PC-9 (cell line): Measurements from ENCODE around the gene BORCS8.

Source experiments
- EZH2 ChIP-seq: fragments of 200-600 bp; sonication (generic); IDR thresholded peaks from 2 replicates; pipeline ENCODE4 v1.8.0; 2017; ENCODE audit warnings: antibody characterized with exemption, low read depth
- TF ChIP-seq, protein P1 (sequence below): fragments of 200-600 bp; sonication (generic); conservative IDR thresholded peaks from 2 replicates; pipeline ENCODE4 v1.6.1; 2017; ENCODE audit warnings: mixed run types, antibody characterized with exemption, mild to moderate bottlenecking, moderate library complexity

- TF ChIP-seq, protein P1, sequence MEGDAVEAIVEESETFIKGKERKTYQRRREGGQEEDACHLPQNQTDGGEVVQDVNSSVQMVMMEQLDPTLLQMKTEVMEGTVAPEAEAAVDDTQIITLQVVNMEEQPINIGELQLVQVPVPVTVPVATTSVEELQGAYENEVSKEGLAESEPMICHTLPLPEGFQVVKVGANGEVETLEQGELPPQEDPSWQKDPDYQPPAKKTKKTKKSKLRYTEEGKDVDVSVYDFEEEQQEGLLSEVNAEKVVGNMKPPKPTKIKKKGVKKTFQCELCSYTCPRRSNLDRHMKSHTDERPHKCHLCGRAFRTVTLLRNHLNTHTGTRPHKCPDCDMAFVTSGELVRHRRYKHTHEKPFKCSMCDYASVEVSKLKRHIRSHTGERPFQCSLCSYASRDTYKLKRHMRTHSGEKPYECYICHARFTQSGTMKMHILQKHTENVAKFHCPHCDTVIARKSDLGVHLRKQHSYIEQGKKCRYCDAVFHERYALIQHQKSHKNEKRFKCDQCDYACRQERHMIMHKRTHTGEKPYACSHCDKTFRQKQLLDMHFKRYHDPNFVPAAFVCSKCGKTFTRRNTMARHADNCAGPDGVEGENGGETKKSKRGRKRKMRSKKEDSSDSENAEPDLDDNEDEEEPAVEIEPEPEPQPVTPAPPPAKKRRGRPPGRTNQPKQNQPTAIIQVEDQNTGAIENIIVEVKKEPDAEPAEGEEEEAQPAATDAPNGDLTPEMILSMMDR, result no peak
- no peak for TF ChIP-seq EZH2
Measured at GRCh38 chr19:19149435-19149834, 42.5 kb downstream of the BORCS8 start.
